Activated naive CD4-positive, alpha-beta T cell (primary cell): ENCODE results near the gene ARPC1B.
"Not testable (repeated sequence)": the region's sequence is repeated elsewhere in the genome, so short reads cannot be mapped to it uniquely, and the experiment has no call there.

Experiments used
- DNase-seq, 4 experiments: peaks; one replicate each; lab custom pipeline; 2025; lab: John Stamatoyannopoulos, UW

The ARPC1B gene

GRCh38 chr7:99409806-99410205 lies 35.3 kb downstream of the ARPC1B start:
- no peak for DNase-seq

GRCh38 chr7:99410635-99411034 lies 36.1 kb downstream of the ARPC1B start:
- no peak for DNase-seq

- DNase-seq, result peak in 1 of 4 experiments; percentile 5
Observed at GRCh38 chr7:99415513-99416127, 41.1 kb downstream of the ARPC1B start.

GRCh38 chr7:99418260-99418659 lies 43.7 kb downstream of the ARPC1B start:
- no peak for DNase-seq

- DNase-seq, result no peak
Observed at GRCh38 chr7:99419323-99420021, 44.9 kb downstream of the ARPC1B start.

- DNase-seq, result no peak
Observed at GRCh38 chr7:99420213-99420612, 45.7 kb downstream of the ARPC1B start.

- DNase-seq, result no peak
Observed at GRCh38 chr7:99420986-99421385, 46.5 kb downstream of the ARPC1B start.

- no peak for DNase-seq
Observed at GRCh38 chr7:99422186-99422585, 47.7 kb downstream of the ARPC1B start.

GRCh38 chr7:99422625-99423024 lies 48.1 kb downstream of the ARPC1B start:
- DNase-seq, result no peak

GRCh38 chr7:99424932-99425730 lies 50.6 kb downstream of the ARPC1B start:
- DNase-seq, result no peak

- no peak for DNase-seq
Observed at GRCh38 chr7:99428972-99429566, 54.5 kb downstream of the ARPC1B start.

- DNase-seq, result no peak
Observed at GRCh38 chr7:99429756-99430155, 55.2 kb downstream of the ARPC1B start.

- not testable (repeated sequence) for DNase-seq
Observed at GRCh38 chr7:99431756-99432540, 57.4 kb downstream of the ARPC1B start.

GRCh38 chr7:99433158-99433557 lies 58.6 kb downstream of the ARPC1B start:
- no peak for DNase-seq

- no peak for DNase-seq
Observed at GRCh38 chr7:99437946-99438572, 63.5 kb downstream of the ARPC1B start.

- peak; percentile 75 to 82 (median 78) for DNase-seq
Observed at GRCh38 chr7:99438573-99439480, 64.3 kb downstream of the ARPC1B start, which contains the start of the genes CPSF4 and PTCD1. Gene CPSF4, plus strand, starts transcription at chr7:99438943. Its CDS starts 140 bp downstream, at chr7:99439083. Gene PTCD1, minus strand, starts transcription at chr7:99438798. Its CDS starts 3,556 bp downstream, at chr7:99435242.

GRCh38 chr7:99440195-99440594 lies 65.7 kb downstream of the ARPC1B start:
- no peak for DNase-seq
